GM19025 (cell line): ENCODE measurements around the gene ELAVL2.

Experiments
- ATAC-seq: cut with Tn5 transposase; IDR thresholded peaks from one replicate; pipeline ENCODE4 v1.9.1; 2021; ENCODE audit warnings: mild to moderate bottlenecking, low read depth, moderate library complexity; ENCODE audit not compliant: unreplicated experiment

Gene ELAVL2

DNA sequence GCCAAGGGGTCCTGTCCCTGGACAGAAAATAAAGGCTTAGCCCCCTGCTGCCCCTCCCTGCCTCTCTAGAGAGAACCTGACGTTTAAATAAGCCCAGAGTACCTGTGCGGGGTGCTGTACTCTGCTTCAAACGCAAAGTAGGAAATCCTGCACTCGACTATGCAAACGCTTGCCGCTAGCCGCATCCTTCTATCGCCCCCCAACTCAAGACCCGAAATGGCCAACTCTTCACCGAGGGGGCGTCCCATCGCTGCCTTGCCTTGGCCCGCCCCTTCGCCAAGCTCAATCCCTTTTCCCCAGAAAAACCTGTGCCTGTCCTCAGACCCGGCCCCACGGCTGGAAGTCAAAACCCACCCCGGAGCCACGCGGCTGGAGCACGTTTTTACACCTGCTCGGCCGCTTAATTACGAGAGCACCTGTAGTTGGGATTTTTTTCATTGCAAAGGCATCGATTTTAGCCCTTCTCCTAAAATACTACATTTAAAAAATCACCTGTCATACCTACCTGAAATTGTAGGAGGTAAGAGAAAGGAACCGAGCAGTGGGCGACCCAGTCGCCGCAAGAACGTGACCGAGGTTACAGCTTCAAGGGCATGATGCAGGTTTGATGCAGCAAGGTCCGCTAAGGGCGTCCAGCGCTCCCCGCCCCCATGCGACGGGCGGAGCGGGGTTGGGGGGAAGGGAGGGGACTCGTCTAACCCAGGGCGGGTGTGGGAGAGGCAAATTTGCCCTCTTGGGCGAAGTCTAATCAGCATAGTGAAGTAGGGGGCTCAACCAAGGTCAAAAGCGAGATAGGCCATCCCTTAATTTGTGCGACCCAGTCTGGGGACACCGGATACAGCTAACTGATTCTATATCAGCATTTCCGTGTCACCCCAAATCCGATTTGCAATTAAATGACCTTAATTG lies 3.5 kb downstream of the ELAVL2 start:
- ATAC-seq: no peak

- no peak for ATAC-seq
These were observed 4.5 kb downstream of the ELAVL2 start for GRCh38 chr9:23821375-23822181.

- no peak for ATAC-seq
These were observed 5.3 kb downstream of the ELAVL2 start for GRCh38 chr9:23820451-23821374.

- no peak for ATAC-seq
These were observed 6.6 kb downstream of the ELAVL2 start for GRCh38 chr9:23819403-23819802.

DNA sequence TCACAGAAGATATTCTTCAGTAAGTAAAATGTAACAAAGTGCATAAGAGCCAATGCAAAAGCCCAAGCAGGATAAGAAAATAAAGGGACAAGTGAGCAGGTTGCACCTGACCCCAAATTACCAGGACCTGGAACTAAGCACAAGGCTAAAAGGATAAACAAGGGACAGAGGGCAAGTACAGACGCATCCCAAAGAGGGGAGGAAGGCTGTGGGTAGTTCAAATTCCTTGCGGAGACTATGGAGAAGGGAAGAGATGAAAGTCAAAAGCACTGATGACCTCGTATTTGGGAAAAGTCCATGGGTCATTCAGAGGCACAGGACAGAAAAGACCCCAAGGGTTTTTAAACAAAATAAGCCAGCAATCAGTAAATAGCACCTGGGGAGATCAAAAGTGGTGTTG lies 11.8 kb downstream of the ELAVL2 start:
- ATAC-seq: no peak

GRCh38 chr9:23812673-23813072 lies 13.4 kb downstream of the ELAVL2 start:
- no peak for ATAC-seq

- no peak for ATAC-seq
These were observed 14.4 kb downstream of the ELAVL2 start for GRCh38 chr9:23811633-23812032.

DNA sequence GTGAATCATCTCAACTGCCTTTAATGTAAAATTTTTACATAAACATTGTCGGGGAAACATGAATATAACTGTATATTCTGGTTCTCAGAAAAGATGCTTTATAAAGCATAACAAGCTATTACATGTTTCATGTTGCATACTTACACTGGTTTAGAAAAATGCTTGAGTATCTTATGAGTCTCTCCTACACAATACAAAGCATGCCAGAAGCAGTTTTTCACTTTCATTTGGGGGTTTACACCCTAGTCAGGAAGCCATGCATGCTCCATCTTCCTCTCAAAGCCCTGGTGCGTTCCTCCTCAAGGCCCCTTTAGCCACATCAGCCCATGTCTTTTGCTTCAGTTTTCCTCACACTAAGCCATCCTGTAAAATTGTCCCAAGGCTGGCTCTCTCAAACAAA lies 22.8 kb downstream of the ELAVL2 start:
- no peak for ATAC-seq

DNA sequence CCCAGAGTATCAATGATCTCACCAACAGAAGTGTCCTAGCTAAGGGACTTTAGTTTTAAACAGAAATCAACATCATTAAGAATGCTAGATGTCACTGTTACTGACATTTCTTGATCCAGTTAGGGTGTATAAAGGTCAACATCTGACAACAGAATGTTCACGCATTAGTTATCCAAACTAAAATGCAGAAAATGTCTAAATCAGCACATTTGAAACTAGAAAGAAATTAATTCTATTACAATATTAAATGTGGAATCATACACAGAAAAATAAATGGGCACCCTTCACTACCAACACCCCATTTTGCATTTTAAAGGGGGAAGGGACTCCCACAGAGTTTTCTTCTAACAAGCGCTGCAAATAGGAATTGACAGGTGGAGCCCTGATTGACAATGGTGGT lies 24.5 kb downstream of the ELAVL2 start:
- no peak for ATAC-seq

GRCh38 chr9:23799521-23799920 lies 26.5 kb downstream of the ELAVL2 start:
- ATAC-seq: no peak

DNA sequence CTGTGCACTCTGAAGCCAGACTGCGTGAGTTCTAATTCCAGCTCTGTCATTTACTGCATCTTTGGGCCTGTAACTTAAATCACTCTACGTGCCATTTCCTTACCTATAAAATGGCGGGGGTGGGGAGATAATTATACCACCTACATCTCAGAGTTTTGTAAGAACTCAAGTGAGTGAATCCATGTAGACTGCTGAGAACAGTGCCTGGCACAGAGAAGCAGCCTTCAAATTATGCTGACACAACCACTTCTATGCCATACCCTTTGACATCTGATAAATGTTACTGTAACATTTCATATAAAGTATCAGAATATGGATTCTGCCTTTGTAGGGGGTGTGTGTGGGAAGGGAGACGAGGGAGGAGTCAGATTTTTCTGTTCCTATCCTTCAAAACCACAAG lies 27.7 kb downstream of the ELAVL2 start:
- no peak for ATAC-seq

DNA sequence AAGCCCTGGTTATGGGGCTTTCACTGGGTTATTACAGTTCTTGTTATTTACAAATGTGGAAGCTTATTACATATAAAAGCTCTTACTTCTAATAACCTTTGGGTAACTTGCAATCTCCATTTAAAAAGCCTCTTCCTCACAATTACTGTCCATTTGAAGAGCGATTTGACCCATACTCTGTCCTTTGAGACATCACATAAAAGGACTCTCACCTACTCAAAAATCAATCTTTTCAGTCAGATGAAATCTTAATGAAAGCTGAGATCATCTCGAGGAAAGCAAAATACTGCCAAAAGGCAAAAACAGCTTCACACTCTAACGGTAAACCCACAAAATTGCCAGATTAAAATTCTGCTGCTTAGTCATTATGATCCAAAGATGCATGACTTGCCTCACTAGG lies 29.8 kb downstream of the ELAVL2 start:
- ATAC-seq: no peak

DNA sequence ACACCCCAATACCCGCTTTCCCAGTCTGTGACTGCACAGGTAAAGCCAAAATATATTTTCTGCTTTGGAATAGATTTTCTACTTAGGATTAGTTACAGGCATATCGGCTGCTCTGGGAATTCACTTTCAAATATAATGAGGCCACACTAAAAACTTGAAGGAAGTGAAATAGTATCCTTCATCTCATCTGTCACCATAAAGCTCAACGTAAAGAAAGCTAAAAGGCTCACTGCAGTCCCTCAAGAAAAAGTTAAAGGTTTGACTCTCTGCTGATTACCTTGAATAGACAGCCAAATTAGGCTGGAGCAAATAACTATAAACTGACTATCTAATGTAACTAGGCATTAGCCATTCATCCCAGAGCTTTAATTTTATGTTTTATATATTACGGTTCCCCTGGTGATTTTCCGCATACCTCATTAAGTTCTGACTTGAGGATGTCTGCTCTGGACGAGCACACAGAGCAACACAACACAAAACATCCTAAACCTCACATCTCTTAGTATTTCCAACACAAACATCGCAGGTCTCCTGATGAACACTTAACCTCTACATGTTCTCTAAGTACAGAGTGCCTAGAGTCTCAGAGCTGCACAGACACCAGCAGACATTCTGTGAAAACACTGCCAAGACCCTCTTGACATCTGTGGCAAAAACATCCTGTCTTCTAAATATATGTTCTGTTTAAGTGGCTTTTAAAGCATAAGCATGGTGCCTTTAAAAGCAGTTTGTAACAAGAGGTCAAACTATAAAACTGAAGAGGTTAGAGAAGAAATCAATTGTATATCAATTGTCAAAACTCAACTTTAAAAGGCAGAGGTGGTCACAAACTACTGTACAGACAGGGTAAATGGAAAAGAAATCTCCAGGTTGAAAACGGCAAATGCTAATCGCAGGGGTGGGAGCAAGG lies 35.4 kb downstream of the ELAVL2 start:
- no peak for ATAC-seq

DNA sequence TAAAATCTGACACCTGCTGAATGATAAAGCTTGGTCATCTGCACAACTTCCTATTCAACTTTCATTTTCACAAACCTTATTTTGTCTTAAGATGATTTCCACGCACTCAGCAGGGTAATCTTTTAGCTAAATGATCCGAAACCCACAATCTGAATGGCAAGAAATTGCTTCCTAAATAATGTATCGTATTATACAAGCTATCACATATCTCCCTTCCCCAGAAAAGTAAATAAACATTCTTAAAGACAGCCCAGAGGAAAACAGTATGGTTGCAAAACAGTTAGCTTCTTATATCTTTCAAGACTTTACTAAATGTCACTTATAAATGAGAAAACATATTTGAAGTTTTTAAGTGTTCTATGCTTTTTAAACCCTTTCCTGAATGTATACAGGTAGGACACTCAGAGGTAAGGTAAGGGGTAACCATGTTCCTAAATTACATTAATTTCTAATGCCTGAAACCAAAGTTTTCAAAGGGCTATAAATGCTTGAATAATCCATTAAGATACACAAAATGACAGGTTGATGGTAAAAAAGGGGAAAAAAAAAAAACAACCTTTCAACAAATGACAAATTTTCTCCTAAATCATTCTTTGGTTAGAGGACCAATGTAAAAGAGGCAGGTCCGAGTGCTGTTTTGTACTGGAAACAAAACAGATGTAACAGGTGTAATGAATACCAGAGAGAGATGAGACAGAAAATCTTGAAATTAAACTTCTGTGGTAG lies 36.3 kb downstream of the ELAVL2 start:
- ATAC-seq: no peak

GRCh38 chr9:23784962-23785361 lies 41.1 kb downstream of the ELAVL2 start:
- ATAC-seq: no peak

DNA sequence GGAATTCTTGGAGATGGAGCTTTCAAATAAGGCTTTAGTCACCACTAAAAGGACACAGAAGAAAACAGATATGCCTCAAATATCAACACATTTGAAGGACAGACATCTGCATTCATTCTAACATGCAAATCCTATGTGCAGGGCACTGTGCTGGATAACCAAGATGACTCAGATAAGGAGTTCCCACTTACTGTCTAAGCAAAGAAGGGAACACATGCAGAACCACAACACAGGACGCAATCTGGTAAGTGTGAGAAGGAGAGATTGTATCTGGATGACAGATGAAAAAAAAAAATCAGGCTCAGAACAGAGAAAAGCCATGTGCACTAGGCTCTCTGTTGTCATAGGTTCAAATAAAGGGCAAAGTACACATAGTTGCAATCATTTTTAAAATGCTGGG lies 42.5 kb downstream of the ELAVL2 start:
- ATAC-seq: no peak

DNA sequence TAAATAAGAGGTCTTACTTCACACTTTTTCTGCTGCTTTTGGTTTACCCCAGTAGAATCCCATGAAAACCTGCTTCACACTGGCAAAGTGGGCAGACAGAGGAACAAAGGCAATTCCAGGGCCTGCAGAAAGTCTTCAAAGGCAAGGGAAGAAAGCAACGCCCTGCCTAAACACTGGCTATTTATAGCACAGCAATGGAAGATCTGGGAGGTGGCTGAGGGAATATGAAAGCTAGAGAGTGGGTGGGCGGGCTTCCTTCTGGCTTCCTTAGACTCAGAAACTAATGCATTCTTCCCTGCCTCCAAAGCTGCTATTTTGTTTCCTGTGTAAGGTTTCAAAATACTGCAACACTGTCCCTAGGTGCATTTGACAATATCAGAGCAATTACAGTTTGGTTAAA lies 46.8 kb downstream of the ELAVL2 start:
- ATAC-seq: no peak

DNA sequence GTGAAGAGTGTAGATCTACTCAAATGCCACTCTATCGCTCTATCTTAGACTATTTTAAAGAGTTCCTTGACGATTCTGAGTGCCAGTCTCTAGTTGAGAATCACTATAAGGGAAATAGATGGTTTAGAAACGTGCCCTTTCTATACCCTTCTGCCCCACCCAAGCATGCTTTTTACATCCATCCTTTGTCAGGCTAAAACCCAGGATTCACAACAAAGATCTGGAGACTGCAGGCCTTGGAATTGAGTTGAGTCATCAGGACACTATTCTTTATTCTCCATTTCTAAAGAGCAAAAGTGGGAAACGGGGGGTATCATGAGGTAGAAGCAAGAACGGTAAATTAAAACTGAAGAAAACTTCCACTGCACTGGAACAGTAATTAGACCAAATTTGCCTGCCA lies 48.7 kb downstream of the ELAVL2 start:
- no peak for ATAC-seq

- no peak for ATAC-seq
These were observed 50.5 kb downstream of the ELAVL2 start for GRCh38 chr9:23775549-23775948.
